Parathyroid adenoma (tissue), 2 donors: ENCODE data around the gene SLC44A4.

Experiments used
- H2AFZ ChIP-seq: fragments of 300-600 bp; sonication (generic); one replicate; pipeline ENCODE4 v1.7.0; 2017; ENCODE audit warnings: antibody characterized with exemption, mild to moderate bottlenecking
- H3K27ac ChIP-seq: fragments of 300-600 bp; sonication (generic); one replicate; pipeline ENCODE4 v1.7.0; 2017
- H3K27me3 ChIP-seq: fragments of 300-600 bp; sonication (generic); one replicate; pipeline ENCODE4 v1.7.0; 2017; ENCODE audit warnings: low read length; ENCODE audit not compliant: control insufficient read depth, insufficient read depth
- H3K36me3 ChIP-seq: fragments of 300-600 bp; sonication (generic); one replicate; pipeline ENCODE4 v1.7.0; 2017; ENCODE audit warnings: low read length; ENCODE audit not compliant: control insufficient read depth, insufficient read depth
- H3K4me1 ChIP-seq: fragments of 300-600 bp; sonication (generic); one replicate; pipeline ENCODE4 v1.7.0; 2017; ENCODE audit warnings: control low read depth
- H3K4me2 ChIP-seq: fragments of 300-600 bp; sonication (generic); one replicate; pipeline ENCODE4 v1.7.0; 2017; ENCODE audit warnings: low read length
- H3K4me3 ChIP-seq: fragments of 300-600 bp; sonication (generic); one replicate; pipeline ENCODE4 v1.7.0; 2017; ENCODE audit warnings: low read depth, low read length
- H3K79me2 ChIP-seq: fragments of 300-600 bp; sonication (generic); one replicate; pipeline ENCODE4 v1.7.0; 2017; ENCODE audit warnings: control low read depth
- H3K9ac ChIP-seq: fragments of 300-600 bp; sonication (generic); one replicate; pipeline ENCODE4 v1.7.0; 2017; ENCODE audit warnings: mild to moderate bottlenecking
- H3K9me3 ChIP-seq: fragments of 300-600 bp; sonication (generic); one replicate; pipeline ENCODE4 v1.7.0; 2017; ENCODE audit warnings: low read length; ENCODE audit not compliant: control insufficient read depth
- CTCF ChIP-seq: fragments of 300-600 bp; sonication (generic); IDR thresholded peaks from one replicate; pipeline ENCODE4 v1.7.0; 2017; ENCODE audit warnings: antibody characterized with exemption, mild to moderate bottlenecking
- donor health status: primary hyperparathyroidism.

SLC44A4 gene

GRCh38 chr6:31896493-31896855 is 17.7 kb upstream of the SLC44A4 start:
- Histone ChIP-seq H2AFZ (peak overlapping the region; percentile 76), H3K9me3 (no peaks in the 10 kb centered on the region), H3K4me1 (peaks cover 6% of the 10 kb centered on the region), H3K79me2 (no peaks in the 10 kb centered on the region), H3K27ac (peak overlapping the region; percentile 52), H3K4me2 (peak overlapping the region; percentile 70), H3K36me3 (no peaks in the 10 kb centered on the region), H3K4me3 (peak overlapping the region; percentile 87), H3K27me3 (no peaks in the 10 kb centered on the region), H3K9ac (peak overlapping the region; percentile 32)
- no peak for TF ChIP-seq CTCF

GRCh38 chr6:31892821-31893220 is 14.0 kb upstream of the SLC44A4 start:
- H3K36me3 ChIP-seq, result no peaks in the 10 kb centered on the region

GRCh38 chr6:31889331-31889972 is 10.7 kb upstream of the SLC44A4 start:
- no peak overlapping the region for H3K27ac ChIP-seq
- H3K36me3 ChIP-seq, result no peaks in the 10 kb centered on the region
- no peaks in the 10 kb centered on the region for H3K27me3 ChIP-seq
- no peaks in the 10 kb centered on the region for H3K79me2 ChIP-seq
- no peak overlapping the region for H3K4me3 ChIP-seq
- H3K4me1 ChIP-seq, result no peaks in the 10 kb centered on the region
- TF ChIP-seq CTCF, result no peak
- no peak overlapping the region for H3K9ac ChIP-seq
- no peak overlapping the region for H3K4me2 ChIP-seq
- no peaks in the 10 kb centered on the region for H3K9me3 ChIP-seq
- H2AFZ ChIP-seq, result no peak overlapping the region

More at GRCh38 chr6:31892821-31893220, 14.0 kb upstream of the SLC44A4 start:
- no peaks in the 10 kb centered on the region for H3K79me2 ChIP-seq
- no peak overlapping the region for H3K27ac ChIP-seq
- no peak overlapping the region for H2AFZ ChIP-seq
- no peaks in the 10 kb centered on the region for H3K27me3 ChIP-seq
- H3K9me3 ChIP-seq, result no peaks in the 10 kb centered on the region
- no peak for TF ChIP-seq CTCF
- H3K9ac ChIP-seq, result no peak overlapping the region
- H3K4me1 ChIP-seq, result peaks cover 3% of the 10 kb centered on the region
- H3K4me2 ChIP-seq, result no peak overlapping the region
- H3K4me3 ChIP-seq, result no peak overlapping the region

GRCh38 chr6:31888276-31889258 is 9.8 kb upstream of the SLC44A4 start:
- Histone ChIP-seq H3K4me3 (no peak overlapping the region), H3K36me3 (no peaks in the 10 kb centered on the region), H3K27me3 (no peaks in the 10 kb centered on the region), H3K27ac (no peak overlapping the region), H3K9ac (no peak overlapping the region), H3K4me1 (no peaks in the 10 kb centered on the region), H3K4me2 (no peak overlapping the region), H2AFZ (no peak overlapping the region), H3K9me3 (no peaks in the 10 kb centered on the region), H3K79me2 (no peaks in the 10 kb centered on the region)
- peak; percentile 78 for TF ChIP-seq CTCF
